ENCODE results near the gene HERPUD1.
"Not testable (repeated sequence)": the region's sequence is repeated elsewhere in the genome, so short reads cannot be mapped to it uniquely, and the experiment has no call there.

Gene HERPUD1

DNA sequence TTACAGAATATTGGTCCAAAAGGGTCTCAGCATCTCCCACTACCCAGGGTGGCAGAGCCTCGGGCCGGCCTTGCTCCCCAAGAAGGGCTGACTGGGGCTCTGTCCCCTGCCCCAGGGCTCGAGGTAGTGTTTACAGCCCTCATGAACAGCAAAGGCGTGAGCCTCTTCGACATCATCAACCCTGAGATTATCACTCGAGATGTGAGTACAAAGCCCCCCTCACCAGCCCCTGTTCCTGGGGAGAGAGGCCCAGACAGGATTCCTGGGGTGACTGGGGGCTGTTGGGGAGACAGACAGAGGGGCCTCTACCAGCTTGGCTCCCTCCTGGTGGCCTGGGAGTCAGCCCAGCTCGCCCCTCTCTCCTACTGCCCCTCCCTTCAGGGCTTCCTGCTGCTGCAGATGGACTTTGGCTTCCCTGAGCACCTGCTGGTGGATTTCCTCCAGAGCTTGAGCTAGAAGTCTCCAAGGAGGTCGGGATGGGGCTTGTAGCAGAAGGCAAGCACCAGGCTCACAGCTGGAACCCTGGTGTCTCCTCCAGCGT lies 51.3 kb downstream of the HERPUD1 start:
- DNase-seq: no peak

DNA sequence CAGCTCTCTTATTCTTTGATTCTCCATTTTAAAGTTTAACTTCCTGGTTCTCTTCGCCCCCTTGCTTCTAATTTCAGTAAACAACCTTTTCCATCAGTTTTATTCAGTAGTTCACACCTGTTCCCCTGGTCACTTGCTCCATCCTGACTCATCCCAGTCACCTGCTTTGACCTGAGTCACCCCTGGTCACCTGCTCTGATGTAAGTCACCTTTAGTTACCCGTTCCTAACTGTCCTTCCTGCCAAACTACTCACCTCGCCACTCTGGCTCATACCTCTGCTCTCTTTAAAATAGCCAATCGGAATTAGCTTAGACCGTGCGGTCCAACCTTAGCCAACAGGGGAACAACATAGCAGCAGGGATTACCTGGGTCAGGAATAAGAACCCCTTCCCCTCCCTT lies 52.7 kb downstream of the HERPUD1 start:
- DNase-seq: no peak

DNA sequence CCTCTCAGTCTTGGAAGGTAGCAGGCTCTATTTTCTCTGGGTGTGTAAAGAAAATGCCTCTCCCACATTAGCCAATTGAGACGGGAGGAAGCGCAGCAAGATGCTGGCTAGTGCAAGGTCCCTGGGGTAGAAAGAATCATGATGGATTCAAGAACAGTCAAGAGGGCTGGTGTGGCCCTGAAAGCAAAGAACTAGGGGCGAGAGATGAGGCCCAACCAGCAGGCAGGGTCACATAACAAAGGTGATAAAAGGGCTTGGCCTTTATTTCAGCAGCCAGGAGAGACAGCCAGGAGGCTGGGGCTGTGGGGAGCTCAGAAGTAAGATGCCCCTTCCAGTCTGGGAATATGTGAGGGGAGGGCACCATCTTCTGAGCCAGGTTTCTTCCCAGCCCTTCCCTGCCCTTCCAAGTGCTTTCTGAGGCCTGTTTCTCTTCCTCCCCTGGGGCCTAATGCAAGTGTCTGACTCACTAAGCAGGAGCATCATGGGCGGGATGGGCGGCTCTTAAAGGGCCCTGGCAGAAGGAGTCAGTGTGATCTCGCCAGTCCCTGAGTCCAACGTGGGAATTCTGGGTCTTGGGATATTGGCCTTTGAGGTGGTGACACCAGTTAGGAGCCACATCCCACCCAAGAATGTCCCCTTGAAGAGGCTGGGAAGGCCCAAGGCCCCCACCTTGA lies 53.5 kb downstream of the HERPUD1 start:
- no peak for DNase-seq

DNA sequence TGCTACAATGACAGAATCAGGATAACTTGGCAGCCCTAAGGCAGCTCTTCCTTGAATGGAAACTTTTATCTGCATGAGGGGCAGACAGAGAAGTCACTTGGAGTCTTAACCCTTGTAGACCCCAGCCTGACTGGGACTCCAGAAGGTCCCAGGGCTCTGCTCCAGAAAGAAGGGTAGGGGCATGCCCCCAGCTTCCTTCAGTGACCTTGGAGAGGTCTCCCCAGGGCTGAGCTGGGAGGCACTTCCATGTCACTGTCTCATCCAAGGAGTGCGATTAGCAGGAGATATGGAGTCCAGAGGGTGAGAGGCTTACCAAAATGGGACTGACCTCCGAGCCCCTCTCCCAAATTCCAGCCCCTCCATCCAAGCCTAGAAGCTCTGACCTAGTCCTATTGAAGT lies 54.0 kb downstream of the HERPUD1 start:
- no peak for DNase-seq

DNA sequence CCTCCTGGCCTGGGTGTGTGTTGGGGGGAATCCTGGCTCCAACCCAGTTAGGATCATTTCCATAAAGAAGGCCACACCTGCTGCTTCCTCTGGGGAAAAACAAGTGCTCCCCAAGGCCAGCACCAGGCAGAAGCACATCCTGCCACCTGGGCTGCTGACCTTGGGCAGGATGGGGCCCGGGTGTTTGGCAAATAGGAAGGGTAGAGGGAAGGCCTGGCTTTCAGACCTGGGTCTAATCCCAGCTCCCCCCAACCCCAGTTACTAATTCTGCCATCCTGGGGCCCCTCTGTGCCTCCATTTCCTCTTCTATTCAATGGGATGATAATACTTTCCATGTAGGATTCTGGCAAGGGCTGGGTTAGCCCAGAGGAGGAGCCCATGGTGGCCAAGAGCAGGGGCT lies 54.4 kb downstream of the HERPUD1 start:
- DNase-seq: no peak

DNA sequence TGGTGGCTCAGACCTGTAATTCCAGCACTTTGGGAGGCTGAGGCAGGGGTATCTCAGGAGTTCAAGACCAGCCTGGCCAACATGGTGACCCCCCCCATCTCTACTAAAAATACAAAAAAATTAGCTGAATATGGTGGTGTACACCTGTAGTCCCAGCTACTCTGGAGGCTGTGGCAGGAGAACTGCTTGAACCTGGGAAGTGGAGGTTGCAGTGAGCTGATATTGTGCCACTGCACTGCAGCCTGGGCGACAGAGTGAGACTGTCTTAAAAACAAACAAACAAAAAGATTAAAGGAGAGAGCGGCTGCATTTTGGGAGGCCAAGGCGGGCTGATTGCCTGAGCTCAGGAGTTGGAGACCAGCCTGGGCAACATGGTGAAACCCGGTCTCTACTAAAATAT lies 55.0 kb downstream of the HERPUD1 start:
- not testable (repeated sequence) for DNase-seq

DNA sequence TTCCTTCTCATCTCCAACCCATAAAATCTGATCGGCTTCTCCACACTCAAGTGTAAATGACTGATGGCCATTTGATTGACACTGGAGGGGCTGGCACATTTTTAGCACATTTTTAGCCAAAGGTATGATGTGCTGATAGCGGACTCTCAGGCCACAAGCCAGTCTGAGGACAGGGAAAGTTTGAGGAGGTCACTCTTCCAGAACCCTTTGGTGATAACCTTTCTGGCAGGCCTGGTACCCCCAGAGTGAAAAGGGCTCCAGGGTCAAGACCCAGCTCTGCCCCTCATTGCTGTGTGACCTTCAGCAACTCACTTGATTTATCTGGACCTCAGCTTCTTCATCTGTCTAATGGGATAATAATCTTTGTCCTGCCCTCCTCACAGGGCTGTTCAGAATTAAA lies 55.8 kb downstream of the HERPUD1 start:
- no peak for DNase-seq

DNA sequence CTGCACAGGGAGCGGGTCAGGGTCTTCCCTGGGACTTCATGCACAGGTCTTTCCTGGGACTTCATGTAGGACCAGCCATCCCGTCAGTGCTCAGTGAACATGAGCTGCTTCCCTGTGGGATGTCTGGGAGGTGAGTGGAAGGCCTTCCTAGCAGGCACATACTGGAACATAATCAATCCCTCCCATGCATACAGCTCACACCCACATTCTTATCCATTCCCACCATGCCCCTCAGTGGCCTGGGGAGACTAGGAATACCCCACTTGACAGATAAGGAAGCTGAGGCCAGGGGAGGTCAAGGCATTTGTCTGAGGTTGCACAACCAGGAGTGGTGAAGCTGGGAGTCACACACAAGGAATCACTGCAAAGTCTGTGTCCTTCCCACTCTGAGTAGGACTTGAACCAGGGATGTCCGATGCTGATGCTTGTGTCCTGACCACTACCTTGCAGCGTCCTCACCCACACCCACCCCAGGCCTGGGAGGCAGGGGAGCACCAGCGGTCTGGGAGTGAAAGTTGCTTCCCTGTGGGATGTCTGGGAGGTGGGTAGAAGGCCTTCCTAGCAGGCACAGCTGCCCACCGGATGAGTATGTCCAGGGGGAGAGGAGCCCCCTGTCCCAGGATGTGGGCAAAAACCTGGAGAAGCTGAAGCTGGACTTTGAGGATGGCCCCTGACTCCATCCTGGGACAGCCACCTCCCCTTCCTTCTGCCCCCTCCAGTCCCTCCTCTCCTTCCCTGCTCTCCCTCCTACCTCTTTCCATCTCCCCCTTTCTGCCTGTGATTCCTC lies 56.4 kb downstream of the HERPUD1 start:
- DNase-seq: no peak

DNA sequence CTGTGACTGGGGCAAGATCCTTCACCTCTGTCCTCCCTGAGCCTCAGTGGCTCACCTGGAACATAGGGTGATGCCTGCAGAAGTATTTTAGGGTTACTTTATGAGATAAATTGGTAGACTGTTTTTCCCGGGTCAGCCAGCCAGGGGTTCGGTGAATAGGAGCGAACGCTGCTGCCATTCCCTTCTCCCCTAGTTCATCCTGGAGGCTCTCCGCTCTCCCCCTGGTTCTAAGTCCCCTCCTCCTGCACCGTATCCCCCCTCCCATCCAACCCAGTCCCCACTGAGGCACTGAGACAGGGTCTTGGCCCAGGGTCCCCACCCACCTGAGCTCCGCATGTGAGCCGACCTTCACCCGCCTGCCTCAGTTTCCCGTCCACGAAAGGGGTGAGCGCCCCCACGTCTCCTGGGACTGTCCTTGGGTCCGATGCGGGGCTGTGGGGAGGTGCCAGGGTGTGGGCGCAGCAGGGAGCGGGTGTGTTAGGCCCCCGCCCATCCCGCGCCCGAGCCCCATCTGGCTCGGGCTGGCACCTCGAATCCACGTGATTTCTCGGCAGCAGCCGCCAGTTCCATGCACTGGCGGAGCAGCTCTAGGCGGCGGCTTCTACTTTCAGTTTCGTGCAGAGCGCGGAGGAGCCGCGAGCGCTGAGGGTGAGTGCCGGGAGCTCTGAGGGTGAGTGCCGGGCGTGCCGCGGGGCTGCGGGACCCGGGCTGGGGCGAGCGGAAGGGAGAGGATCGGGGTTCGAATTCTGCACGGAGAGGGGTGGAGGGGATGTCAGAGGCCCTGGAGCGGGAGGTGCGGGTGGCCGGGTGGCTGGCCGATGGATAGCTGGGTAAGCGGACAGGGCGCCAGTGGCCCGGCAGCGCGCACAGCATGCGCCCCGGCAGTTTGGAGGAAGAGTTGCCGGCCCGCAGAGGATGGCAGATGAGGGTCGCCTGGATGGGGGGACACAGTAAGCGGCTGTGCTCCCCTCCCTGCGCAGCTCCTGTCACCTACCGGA lies 57.3 kb downstream of the HERPUD1 start, which contains the start of gene NLRC5:
Gene NLRC5 (plus strand): TSS at position 610 of the 998 bp plus-strand sequence. CDS start 31,156 bp downstream, outside the sequence.
- DNase-seq: peak; percentile 81

DNA sequence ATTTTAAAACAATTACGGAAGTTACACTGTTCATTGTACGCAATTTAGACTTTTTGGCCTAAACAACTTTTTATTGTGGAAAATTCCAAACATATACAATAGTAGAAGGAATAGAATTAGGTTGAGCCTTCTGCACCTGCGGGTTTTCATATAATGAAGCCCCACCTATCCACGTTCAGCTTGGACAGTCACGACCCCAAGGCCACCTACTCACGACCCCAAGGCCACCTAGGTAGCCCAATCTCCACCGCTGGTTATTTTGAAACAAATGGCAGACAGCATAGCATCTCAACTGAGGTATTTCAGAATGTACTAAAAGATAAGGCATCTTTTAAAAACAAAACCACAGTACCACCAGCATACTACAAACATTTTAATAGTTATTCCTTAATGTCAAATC lies 58.0 kb downstream of the HERPUD1 start:
- DNase-seq: no peak

DNA sequence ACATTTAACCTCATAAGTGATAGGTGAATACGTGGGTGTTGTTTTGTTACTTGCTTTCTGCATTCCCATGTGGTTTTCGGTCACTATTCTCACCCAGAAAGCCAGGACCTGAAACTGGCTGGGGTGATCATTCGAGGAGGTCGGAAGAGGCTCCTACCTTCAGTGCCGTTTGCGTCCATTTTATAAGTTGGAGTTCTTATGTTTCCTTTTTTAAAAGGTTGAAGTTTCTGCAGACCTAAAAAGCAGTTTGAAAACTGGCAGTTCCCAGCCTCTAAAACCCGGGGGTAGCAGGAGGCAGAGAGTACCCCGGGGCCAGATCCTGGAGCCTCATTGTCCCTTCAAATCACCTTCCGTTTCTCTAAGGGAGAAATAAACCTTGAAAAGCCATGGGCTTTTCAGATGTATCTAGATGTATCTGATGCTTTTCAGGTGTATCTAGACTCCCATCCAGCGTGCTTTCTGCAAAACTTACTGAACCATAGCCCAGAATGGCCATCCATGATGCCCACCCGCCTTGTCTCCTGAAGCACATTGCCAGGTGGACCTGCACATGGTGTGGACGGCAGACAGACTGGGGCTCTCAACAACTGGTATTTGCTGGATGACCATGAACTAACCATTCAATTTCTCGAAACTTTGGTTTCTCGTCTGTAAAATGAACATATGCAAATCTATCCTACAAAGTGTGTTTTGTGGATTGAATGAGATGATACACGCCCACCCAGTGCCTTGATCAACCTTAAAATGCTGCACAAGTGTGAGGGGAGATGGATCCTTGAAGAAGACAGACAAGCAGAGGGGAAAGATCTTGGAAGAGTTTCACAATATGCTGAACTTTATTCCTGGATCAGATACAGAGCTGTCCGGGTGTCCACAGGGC lies 58.7 kb downstream of the HERPUD1 start:
- DNase-seq: no peak

DNA sequence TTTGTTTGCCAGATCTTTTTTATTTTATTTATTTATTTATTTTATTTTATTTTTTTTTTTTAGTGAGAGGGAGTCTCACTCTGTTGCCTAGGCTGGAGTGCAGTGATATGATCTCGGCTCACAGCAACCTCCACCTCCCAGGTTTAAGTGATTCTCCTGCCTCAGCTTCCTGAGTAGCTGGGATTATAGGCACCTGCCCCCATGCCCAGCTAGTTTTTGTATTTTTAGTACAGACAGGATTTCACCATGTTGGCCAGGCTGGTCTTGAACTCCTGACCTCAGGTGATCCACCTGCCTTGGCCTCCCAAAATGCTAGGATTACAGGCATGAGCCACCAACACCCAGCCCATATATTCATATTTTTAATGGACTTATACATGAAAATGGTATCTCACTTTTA lies 60.5 kb downstream of the HERPUD1 start:
- not testable (repeated sequence) for DNase-seq

DNA sequence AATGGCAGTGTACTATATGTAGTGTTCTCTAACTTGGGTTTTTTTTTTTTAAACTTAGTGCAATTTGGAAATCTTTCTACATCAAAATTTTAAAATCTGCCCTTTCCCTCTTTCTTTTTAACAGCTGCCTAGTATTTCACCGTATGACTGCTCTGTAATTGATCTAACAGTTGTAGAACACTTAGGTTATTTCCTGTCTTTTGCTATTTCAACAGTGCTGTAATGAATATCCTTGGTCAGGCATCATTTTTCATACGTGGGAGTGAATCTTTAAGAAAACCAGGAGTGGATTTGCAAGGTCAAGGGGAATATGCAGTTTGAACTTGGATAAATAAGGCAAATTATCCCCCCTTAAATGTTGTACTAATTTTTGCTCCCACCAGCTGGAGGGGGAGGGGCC lies 61.3 kb downstream of the HERPUD1 start:
- no peak for DNase-seq

DNA sequence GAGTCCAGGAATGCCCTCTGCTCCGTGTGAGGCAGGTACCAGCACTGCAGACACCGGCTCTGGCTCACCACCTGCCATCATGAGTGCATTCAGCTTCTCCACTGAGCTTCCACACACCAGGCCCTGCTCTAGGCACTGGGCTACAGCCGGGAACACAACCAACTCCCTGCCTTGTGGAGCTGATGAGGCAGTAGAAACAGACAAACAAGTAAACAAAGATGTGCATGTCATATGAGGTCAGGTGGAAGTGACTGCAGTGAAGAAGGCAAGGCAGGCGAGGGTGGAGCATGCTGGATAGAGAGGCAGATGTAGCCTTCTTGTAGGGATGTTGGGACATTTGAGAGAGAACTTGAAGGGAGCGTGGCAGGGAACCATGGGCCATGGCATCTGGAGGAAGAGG lies 62.4 kb downstream of the HERPUD1 start:
- no peak for DNase-seq
